IMR-90 (cell line): ENCODE data around the gene MEDAG.

Source experiments
- CEBPB ChIP-seq: IDR thresholded peaks from 2 replicates; pipeline ENCODE4 v1.6.1; 2012; ENCODE audit warnings: low read depth, low read length, improper control_type of control experiment
- CTCF ChIP-seq: conservative IDR thresholded peaks from 2 replicates; pipeline ENCODE4 v1.5.1; 2012; ENCODE audit warnings: mild to moderate bottlenecking, low read depth, low read length, improper control_type of control experiment
- MAFK ChIP-seq: IDR thresholded peaks from 2 replicates; pipeline ENCODE4 v1.6.1; 2012; ENCODE audit warnings: low read depth, low read length, improper control_type of control experiment
- MXI1 ChIP-seq: IDR thresholded peaks from 2 replicates; pipeline ENCODE4 v1.6.1; 2012; ENCODE audit warnings: low read depth, mild to moderate bottlenecking, low read length, moderate library complexity, borderline replicate concordance
- POLR2A ChIP-seq: IDR thresholded peaks from 2 replicates; pipeline ENCODE4 v1.6.1; 2012; ENCODE audit warnings: mild to moderate bottlenecking, low read depth, low read length
- RAD21 ChIP-seq: IDR thresholded peaks from 2 replicates; pipeline ENCODE4 v1.6.1; 2012; ENCODE audit warnings: low read length, improper control_type of control experiment
- RCOR1 ChIP-seq: IDR thresholded peaks from 2 replicates; pipeline ENCODE4 v1.6.1; 2012; ENCODE audit warnings: mild to moderate bottlenecking, low read length, improper control_type of control experiment; ENCODE audit not compliant: insufficient replicate concordance
- SMC3 ChIP-seq: fragments of 150-350 bp; IDR thresholded peaks from 2 replicates; pipeline ENCODE4 v1.6.1; 2016; ENCODE audit warnings: low read depth, mild to moderate bottlenecking, antibody characterized with exemption, low read length, moderate library complexity

- no peak for TF ChIP-seq MAFK
- TF ChIP-seq RCOR1: no peak
- no peak for TF ChIP-seq CTCF
- TF ChIP-seq RAD21: no peak
- no peak for TF ChIP-seq SMC3
- no peak for TF ChIP-seq CEBPB
- no peak for TF ChIP-seq POLR2A
- no peak for TF ChIP-seq MXI1
These were observed 22.9 kb upstream of the MEDAG start for GRCh38 chr13:30882996-30883766.
